Panc1 (cell line): ENCODE results near the gene EREG. TPM values are rescaled to one million over a fixed set of nuclear protein-coding genes. Genes with fewer than 3 reads are reported as not detected.

Experiments
- ATAC-seq: fragments of 200-7000 bp; cut with Tn5 transposase; 2 replicates; pipeline ENCODE4 v1.9.1; 2020; ENCODE audit warnings: mild to moderate bottlenecking, moderate library complexity
- BruUV-seq: library from RNA; stranded (reverse); fragments of 400-500 nt; replicated peaks from 2 replicates; lab custom pipeline; 2021; lab: Mats Ljungman, UMichigan
- CTCF ChIA-PET: fragments of 300-600 bp; sonication (Branson Sonifier 250); formaldehyde crosslinking; loops from one replicate; lab custom pipeline; 2022; ENCODE audit warnings: antibody characterized with exemption; lab: Charles Lee
- POLR2A ChIA-PET: fragments of 300-600 bp; sonication (Branson Sonifier 250); formaldehyde crosslinking; loops from one replicate; lab custom pipeline; 2022; ENCODE audit warnings: antibody characterized with exemption; lab: Charles Lee
- DNase-seq: peaks from one replicate; pipeline ENCODE4 v3.0.0-alpha.2; 2010; ENCODE audit warnings: low read depth, low spot score
- H3K27ac ChIP-seq: 2 replicates; pipeline ENCODE4 v1.5.1; 2011; ENCODE audit warnings: mild to moderate bottlenecking, low read length, inconsistent platforms
- H3K27me3 ChIP-seq: fragments of 200-500 bp; sonication (Bioruptor generic); 2 replicates; pipeline ENCODE4 v1.6.0; 2014; ENCODE audit warnings: low read length, inconsistent platforms; ENCODE audit not compliant: control insufficient read depth, insufficient read depth
- H3K36me3 ChIP-seq: fragments of 200-500 bp; sonication (Bioruptor generic); 2 replicates; pipeline ENCODE4 v1.5.1; 2014; ENCODE audit warnings: inconsistent platforms, mild to moderate bottlenecking, low read length, moderate library complexity; ENCODE audit not compliant: control insufficient read depth, insufficient read depth
- H3K4me1 ChIP-seq: 2 replicates; pipeline ENCODE4 v1.5.1; 2011; ENCODE audit warnings: inconsistent platforms, mild to moderate bottlenecking, low read length, moderate library complexity; ENCODE audit not compliant: control insufficient read depth, insufficient read depth
- H3K4me3 ChIP-seq, 2 experiments: 2 replicates each; pipeline ENCODE4 v1.5.1; 2011 to 2012; ENCODE audit warnings: low read depth in 2 of 2, low read length in 2 of 2, mild to moderate bottlenecking in 2 of 2, inconsistent platforms in 1 of 2, moderate library complexity in 1 of 2
- H3K9me3 ChIP-seq: fragments of 200-500 bp; sonication (Bioruptor generic); 2 replicates; pipeline ENCODE4 v1.5.1; 2014; ENCODE audit warnings: low read depth, mild to moderate bottlenecking, inconsistent platforms, low read length, moderate library complexity; ENCODE audit not compliant: control insufficient read depth, insufficient read depth
- CTCF ChIP-seq: fragments of 450-650 bp; IDR thresholded peaks from 2 replicates; pipeline ENCODE4 v1.5.1; 2017; ENCODE audit warnings: mild to moderate bottlenecking
- POLR2AphosphoS5 ChIP-seq: IDR thresholded peaks from 2 replicates; pipeline ENCODE4 v1.6.1; 2012; ENCODE audit warnings: mild to moderate bottlenecking, low read depth, low read length, moderate library complexity
- SIN3A ChIP-seq: IDR thresholded peaks from 2 replicates; pipeline ENCODE4 v1.6.1; 2012; ENCODE audit warnings: low read depth, mild to moderate bottlenecking, low read length, moderate library complexity, borderline replicate concordance; ENCODE audit not compliant: insufficient read depth
- TCF7L2 ChIP-seq: IDR thresholded peaks from 2 replicates; pipeline ENCODE4 v1.6.1; 2011; ENCODE audit warnings: mild to moderate bottlenecking, low read depth, low read length, inconsistent platforms
- in situ Hi-C: cut with HindIII; loops from 2 replicates; pipeline ENCODE4 v1.10.0; 2016; ENCODE audit warnings: low sequenced_read_pairs, low pct_unique_long_range_greater_than_20kb
- intact Hi-C: fragments of 100-400 bp; cut with micrococcal nuclease; formaldehyde crosslinking; loops from one replicate; pipeline ENCODE4 v1.10.0; 2022; ENCODE audit not compliant: unreplicated experiment
- total RNA-seq: library from RNA; stranded (reverse); gene quantifications from one replicate; pipeline ENCODE4 v1.2.1, GENCODE V29; 2021; ENCODE audit not compliant: unreplicated experiment
- TF ChIP-seq, protein P1 (sequence below), 2 experiments: IDR thresholded peaks; 2 replicates each; pipeline ENCODE4 v1.6.1; 2011 to 2012; ENCODE audit warnings: low read depth in 2 of 2, control low read depth in 1 of 2, low read length in 1 of 2, mild to moderate bottlenecking in 1 of 2, moderate library complexity in 1 of 2; ENCODE audit not compliant: insufficient read depth in 1 of 2

The EREG gene
- total RNA-seq, 1 experiment from 2014 or later = 2.1 TPM

GRCh38 chr4:74435296-74435695, 70.4 kb downstream of the EREG start:
- no peak for DNase-seq
- POLR2A ChIA-PET = no interaction called here
- no peaks in the 10 kb centered on the region for H3K4me1 ChIP-seq

GRCh38 chr4:74437866-74438265, 72.9 kb downstream of the EREG start:
- ATAC-seq = no peak
- CTCF ChIA-PET = no interaction called here
- H3K9me3 ChIP-seq = no peaks in the 10 kb centered on the region

More at GRCh38 chr4:74435296-74435695, 70.4 kb downstream of the EREG start:
- no peaks in the 10 kb centered on the region for H3K27me3 ChIP-seq
- no peaks in the 10 kb centered on the region for H3K9me3 ChIP-seq
- in situ Hi-C loops = no loop called here
- no peaks in the 10 kb centered on the region for H3K36me3 ChIP-seq
- intact Hi-C loops = no loop called here
- H3K4me3 ChIP-seq = no peak overlapping the region
- CTCF ChIA-PET = no interaction called here
- H3K27ac ChIP-seq = no peak overlapping the region
- no peak for ATAC-seq
- TF ChIP-seq POLR2AphosphoS5 = no peak
- TF ChIP-seq TCF7L2 = no peak
- TF ChIP-seq SIN3A = no peak
- no peak for TF ChIP-seq CTCF
- TF ChIP-seq, protein P1, sequence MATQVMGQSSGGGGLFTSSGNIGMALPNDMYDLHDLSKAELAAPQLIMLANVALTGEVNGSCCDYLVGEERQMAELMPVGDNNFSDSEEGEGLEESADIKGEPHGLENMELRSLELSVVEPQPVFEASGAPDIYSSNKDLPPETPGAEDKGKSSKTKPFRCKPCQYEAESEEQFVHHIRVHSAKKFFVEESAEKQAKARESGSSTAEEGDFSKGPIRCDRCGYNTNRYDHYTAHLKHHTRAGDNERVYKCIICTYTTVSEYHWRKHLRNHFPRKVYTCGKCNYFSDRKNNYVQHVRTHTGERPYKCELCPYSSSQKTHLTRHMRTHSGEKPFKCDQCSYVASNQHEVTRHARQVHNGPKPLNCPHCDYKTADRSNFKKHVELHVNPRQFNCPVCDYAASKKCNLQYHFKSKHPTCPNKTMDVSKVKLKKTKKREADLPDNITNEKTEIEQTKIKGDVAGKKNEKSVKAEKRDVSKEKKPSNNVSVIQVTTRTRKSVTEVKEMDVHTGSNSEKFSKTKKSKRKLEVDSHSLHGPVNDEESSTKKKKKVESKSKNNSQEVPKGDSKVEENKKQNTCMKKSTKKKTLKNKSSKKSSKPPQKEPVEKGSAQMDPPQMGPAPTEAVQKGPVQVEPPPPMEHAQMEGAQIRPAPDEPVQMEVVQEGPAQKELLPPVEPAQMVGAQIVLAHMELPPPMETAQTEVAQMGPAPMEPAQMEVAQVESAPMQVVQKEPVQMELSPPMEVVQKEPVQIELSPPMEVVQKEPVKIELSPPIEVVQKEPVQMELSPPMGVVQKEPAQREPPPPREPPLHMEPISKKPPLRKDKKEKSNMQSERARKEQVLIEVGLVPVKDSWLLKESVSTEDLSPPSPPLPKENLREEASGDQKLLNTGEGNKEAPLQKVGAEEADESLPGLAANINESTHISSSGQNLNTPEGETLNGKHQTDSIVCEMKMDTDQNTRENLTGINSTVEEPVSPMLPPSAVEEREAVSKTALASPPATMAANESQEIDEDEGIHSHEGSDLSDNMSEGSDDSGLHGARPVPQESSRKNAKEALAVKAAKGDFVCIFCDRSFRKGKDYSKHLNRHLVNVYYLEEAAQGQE (IDR thresholded peaks at IDR 0.05; ENCODE audit: insufficient read depth in 1 of 2, low read depth in 2 of 2, low read length in 1 of 2) = no peak
- no TSS peak for BruUV-seq

More at GRCh38 chr4:74437866-74438265, 72.9 kb downstream of the EREG start:
- intact Hi-C loops = no loop called here
- Histone ChIP-seq H3K36me3 (no peaks in the 10 kb centered on the region), H3K27ac (no peak overlapping the region), H3K4me1 (no peaks in the 10 kb centered on the region), H3K4me3 (no peak overlapping the region), H3K27me3 (no peaks in the 10 kb centered on the region)
- in situ Hi-C loops = no loop called here
- TF ChIP-seq POLR2AphosphoS5 (no peak), TCF7L2 (no peak)
- DNase-seq = no peak
- POLR2A ChIA-PET = no interaction called here
- BruUV-seq = no TSS peak

Other genes with a start within 250 kb of the EREG start
- 6.6 TPM for gene MTHFD2L, start 207.0 kb upstream of the EREG start, total RNA-seq
- gene EPGN, start 56.7 kb upstream of the EREG start, total RNA-seq = not detected
- gene AREG, start 80.0 kb downstream of the EREG start, total RNA-seq = 0.54 TPM